GM23338 (cell line): ENCODE data around the gene LOXL1.

ENCODE experiments used
- EZH2 ChIP-seq: fragments of 200-600 bp; sonication (generic); IDR thresholded peaks from one replicate; pipeline ENCODE4 v1.8.0; 2017; ENCODE audit warnings: antibody characterized with exemption, mild to moderate bottlenecking, low read depth; ENCODE audit not compliant: unreplicated experiment
- EZH2phosphoT487 ChIP-seq: fragments of 200-600 bp; sonication (generic); IDR thresholded peaks from one replicate; pipeline ENCODE4 v1.8.1; 2018; ENCODE audit warnings: antibody characterized with exemption; ENCODE audit not compliant: unreplicated experiment
- JUNB ChIP-seq: IDR thresholded peaks from one replicate; pipeline ENCODE4 v1.6.1; 2016; ENCODE audit warnings: antibody characterized with exemption; ENCODE audit not compliant: unreplicated experiment
- POLR2AphosphoS5 ChIP-seq: IDR thresholded peaks from 2 replicates; pipeline ENCODE4 v1.6.1; 2016; ENCODE audit warnings: antibody characterized with exemption, low read depth
- TF ChIP-seq, protein P1 (sequence below), 2 experiments: fragments of 200-600 bp in 1 of 2; sonication (generic) in 1 of 2; conservative IDR thresholded peaks; 2 replicates each; pipeline versions ENCODE4 v1.5.1 to v1.6.1; 2016 to 2017; ENCODE audit warnings: antibody characterized with exemption in 2 of 2, low read depth in 2 of 2, mild to moderate bottlenecking in 2 of 2, moderate library complexity in 1 of 2
- TF ChIP-seq, protein P2 (sequence below): IDR thresholded peaks from one replicate; pipeline ENCODE4 v1.6.1; 2018; ENCODE audit warnings: antibody characterized with exemption; ENCODE audit not compliant: unreplicated experiment

DNA sequence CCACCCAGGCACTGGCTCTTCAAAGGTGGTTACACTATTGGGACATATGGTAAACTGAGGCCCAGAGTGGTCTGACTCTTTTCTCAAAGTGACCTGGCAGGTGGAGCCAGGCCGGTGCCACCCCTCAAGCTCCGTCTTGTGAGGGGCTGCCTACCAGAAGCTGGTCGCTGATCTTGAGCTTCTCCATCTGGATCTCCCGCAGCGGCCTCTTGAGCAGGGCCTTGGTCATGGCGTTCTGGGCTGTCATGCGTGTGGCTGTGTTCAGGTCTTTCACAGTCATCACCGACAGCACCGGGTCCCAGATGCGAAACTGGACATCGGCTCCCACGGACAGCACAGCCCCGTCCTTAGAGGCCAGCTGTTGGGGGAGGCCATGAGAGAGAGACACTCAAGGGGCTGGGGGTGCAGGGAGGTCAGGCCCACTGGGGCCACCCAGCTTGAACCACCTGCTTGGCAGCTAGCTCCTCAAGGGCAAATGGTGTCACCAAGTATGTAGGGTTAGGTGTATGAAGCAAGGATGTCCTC is 62.2 kb downstream of the LOXL1 start:
- TF ChIP-seq, protein P1, sequence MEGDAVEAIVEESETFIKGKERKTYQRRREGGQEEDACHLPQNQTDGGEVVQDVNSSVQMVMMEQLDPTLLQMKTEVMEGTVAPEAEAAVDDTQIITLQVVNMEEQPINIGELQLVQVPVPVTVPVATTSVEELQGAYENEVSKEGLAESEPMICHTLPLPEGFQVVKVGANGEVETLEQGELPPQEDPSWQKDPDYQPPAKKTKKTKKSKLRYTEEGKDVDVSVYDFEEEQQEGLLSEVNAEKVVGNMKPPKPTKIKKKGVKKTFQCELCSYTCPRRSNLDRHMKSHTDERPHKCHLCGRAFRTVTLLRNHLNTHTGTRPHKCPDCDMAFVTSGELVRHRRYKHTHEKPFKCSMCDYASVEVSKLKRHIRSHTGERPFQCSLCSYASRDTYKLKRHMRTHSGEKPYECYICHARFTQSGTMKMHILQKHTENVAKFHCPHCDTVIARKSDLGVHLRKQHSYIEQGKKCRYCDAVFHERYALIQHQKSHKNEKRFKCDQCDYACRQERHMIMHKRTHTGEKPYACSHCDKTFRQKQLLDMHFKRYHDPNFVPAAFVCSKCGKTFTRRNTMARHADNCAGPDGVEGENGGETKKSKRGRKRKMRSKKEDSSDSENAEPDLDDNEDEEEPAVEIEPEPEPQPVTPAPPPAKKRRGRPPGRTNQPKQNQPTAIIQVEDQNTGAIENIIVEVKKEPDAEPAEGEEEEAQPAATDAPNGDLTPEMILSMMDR (conservative IDR thresholded peaks at IDR 0.05; ENCODE audit: low read depth in 2 of 2), result no peak
- TF ChIP-seq POLR2AphosphoS5, result no peak
- TF ChIP-seq JUNB, result no peak
- no peak for TF ChIP-seq EZH2phosphoT487
- TF ChIP-seq EZH2, result no peak
- TF ChIP-seq, protein P2, sequence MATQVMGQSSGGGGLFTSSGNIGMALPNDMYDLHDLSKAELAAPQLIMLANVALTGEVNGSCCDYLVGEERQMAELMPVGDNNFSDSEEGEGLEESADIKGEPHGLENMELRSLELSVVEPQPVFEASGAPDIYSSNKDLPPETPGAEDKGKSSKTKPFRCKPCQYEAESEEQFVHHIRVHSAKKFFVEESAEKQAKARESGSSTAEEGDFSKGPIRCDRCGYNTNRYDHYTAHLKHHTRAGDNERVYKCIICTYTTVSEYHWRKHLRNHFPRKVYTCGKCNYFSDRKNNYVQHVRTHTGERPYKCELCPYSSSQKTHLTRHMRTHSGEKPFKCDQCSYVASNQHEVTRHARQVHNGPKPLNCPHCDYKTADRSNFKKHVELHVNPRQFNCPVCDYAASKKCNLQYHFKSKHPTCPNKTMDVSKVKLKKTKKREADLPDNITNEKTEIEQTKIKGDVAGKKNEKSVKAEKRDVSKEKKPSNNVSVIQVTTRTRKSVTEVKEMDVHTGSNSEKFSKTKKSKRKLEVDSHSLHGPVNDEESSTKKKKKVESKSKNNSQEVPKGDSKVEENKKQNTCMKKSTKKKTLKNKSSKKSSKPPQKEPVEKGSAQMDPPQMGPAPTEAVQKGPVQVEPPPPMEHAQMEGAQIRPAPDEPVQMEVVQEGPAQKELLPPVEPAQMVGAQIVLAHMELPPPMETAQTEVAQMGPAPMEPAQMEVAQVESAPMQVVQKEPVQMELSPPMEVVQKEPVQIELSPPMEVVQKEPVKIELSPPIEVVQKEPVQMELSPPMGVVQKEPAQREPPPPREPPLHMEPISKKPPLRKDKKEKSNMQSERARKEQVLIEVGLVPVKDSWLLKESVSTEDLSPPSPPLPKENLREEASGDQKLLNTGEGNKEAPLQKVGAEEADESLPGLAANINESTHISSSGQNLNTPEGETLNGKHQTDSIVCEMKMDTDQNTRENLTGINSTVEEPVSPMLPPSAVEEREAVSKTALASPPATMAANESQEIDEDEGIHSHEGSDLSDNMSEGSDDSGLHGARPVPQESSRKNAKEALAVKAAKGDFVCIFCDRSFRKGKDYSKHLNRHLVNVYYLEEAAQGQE, result no peak
